Measurements from ENCODE around the gene GLI2. TPM values are rescaled to one million over a fixed set of nuclear protein-coding genes. Genes with fewer than 3 reads are reported as not detected.

The GLI2 gene
- polyA plus RNA-seq, 4 donors = 1.2 to 3.6 TPM; not detected in 2

- Histone ChIP-seq H3K36me3 (ENCODE audit: control insufficient read depth in 3 of 3, insufficient read depth in 2 of 3, low read depth in 1 of 3, low read length in 3 of 3) (peaks cover 0 to 2% (median 0%) of the 10 kb centered on the region in 3 donors), H3K27me3 (ENCODE audit: control insufficient read depth in 3 of 3, insufficient read depth in 3 of 3, low read length in 3 of 3) (peaks cover 0 to 1% (median 0%) of the 10 kb centered on the region in 3 donors), H3K4me3 (ENCODE audit: low read depth in 1 of 3, low read length in 3 of 3) (no peak overlapping the region), H3K27ac (ENCODE audit: low read depth in 1 of 3, low read length in 2 of 3) (no peak overlapping the region), H3K4me1 (ENCODE audit: control insufficient read depth in 3 of 3, insufficient read depth in 2 of 3, low read depth in 1 of 3, low read length in 2 of 3) (peaks cover 0 to 31% (median 0%) of the 10 kb centered on the region in 3 donors), H3K9me3 (ENCODE audit: control insufficient read depth in 2 of 2, insufficient read depth in 1 of 2, low read depth in 1 of 2, low read length in 1 of 2) (no peaks in the 10 kb centered on the region)
- DNase-seq = no peak
- 80 to 82% (median 82%) methylated on average over 8 of the region's 8 CpGs for WGBS, 3 donors
- FAIRE-seq = no peak
Measured at GRCh38 chr2:120760446-120761135, 24.9 kb downstream of the GLI2 start.

GRCh38 chr2:120761164-120761861 lies 25.6 kb downstream of the GLI2 start:
- Histone ChIP-seq H3K4me3 (ENCODE audit: low read depth in 1 of 3, low read length in 3 of 3) (no peak overlapping the region), H3K27me3 (ENCODE audit: control insufficient read depth in 3 of 3, insufficient read depth in 3 of 3, low read length in 3 of 3) (peaks cover 0 to 1% (median 0%) of the 10 kb centered on the region in 3 donors), H3K36me3 (ENCODE audit: control insufficient read depth in 3 of 3, insufficient read depth in 2 of 3, low read depth in 1 of 3, low read length in 3 of 3) (peaks cover 0 to 2% (median 0%) of the 10 kb centered on the region in 3 donors), H3K27ac (ENCODE audit: low read depth in 1 of 3, low read length in 2 of 3) (no peak overlapping the region), H3K9me3 (ENCODE audit: control insufficient read depth in 2 of 2, insufficient read depth in 1 of 2, low read depth in 1 of 2, low read length in 1 of 2) (no peaks in the 10 kb centered on the region), H3K4me1 (ENCODE audit: control insufficient read depth in 3 of 3, insufficient read depth in 2 of 3, low read depth in 1 of 3, low read length in 2 of 3) (peaks cover 0 to 34% (median 0%) of the 10 kb centered on the region in 3 donors)
- DNase-seq (no peak), FAIRE-seq (no peak)
- 58 to 65% (median 63%) methylated on average over 8 of the region's 8 CpGs for WGBS, 3 donors

- H3K4me3 ChIP-seq (ENCODE audit: low read depth in 1 of 3, low read length in 3 of 3) = no peak overlapping the region
- no peak overlapping the region for H3K27ac ChIP-seq (ENCODE audit: low read depth in 1 of 3, low read length in 2 of 3)
- H3K36me3 ChIP-seq (ENCODE audit: control insufficient read depth in 3 of 3, insufficient read depth in 2 of 3, low read depth in 1 of 3, low read length in 3 of 3) = peaks cover 0 to 2% (median 0%) of the 10 kb centered on the region in 3 donors
- H3K27me3 ChIP-seq (ENCODE audit: control insufficient read depth in 3 of 3, insufficient read depth in 3 of 3, low read length in 3 of 3) = peaks cover 0 to 1% (median 0%) of the 10 kb centered on the region in 3 donors
- FAIRE-seq (no peak), DNase-seq (no peak)
- 86 to 100% (median 92%) methylated on average over 5 of the region's 5 CpGs for WGBS, 3 donors
- H3K4me1 ChIP-seq (ENCODE audit: control insufficient read depth in 3 of 3, insufficient read depth in 2 of 3, low read depth in 1 of 3, low read length in 2 of 3) = peaks cover 0 to 34% (median 0%) of the 10 kb centered on the region in 3 donors
- H3K9me3 ChIP-seq (ENCODE audit: control insufficient read depth in 2 of 2, insufficient read depth in 1 of 2, low read depth in 1 of 2, low read length in 1 of 2) = no peaks in the 10 kb centered on the region
Measured at GRCh38 chr2:120761911-120762310, 26.2 kb downstream of the GLI2 start.

GRCh38 chr2:120762341-120763061 lies 26.8 kb downstream of the GLI2 start:
- WGBS, 3 donors = 83 to 92% (median 88%) methylated on average over 15 of the region's 15 CpGs
- DNase-seq (no peak), FAIRE-seq (no peak)
- Histone ChIP-seq H3K27me3 (ENCODE audit: control insufficient read depth in 3 of 3, insufficient read depth in 3 of 3, low read length in 3 of 3) (peaks cover 0 to 1% (median 0%) of the 10 kb centered on the region in 3 donors), H3K9me3 (ENCODE audit: control insufficient read depth in 2 of 2, insufficient read depth in 1 of 2, low read depth in 1 of 2, low read length in 1 of 2) (no peaks in the 10 kb centered on the region), H3K4me1 (ENCODE audit: control insufficient read depth in 3 of 3, insufficient read depth in 2 of 3, low read depth in 1 of 3, low read length in 2 of 3) (peaks cover 0 to 31% (median 0%) of the 10 kb centered on the region in 3 donors), H3K36me3 (ENCODE audit: control insufficient read depth in 3 of 3, insufficient read depth in 2 of 3, low read depth in 1 of 3, low read length in 3 of 3) (peaks cover 0 to 2% (median 0%) of the 10 kb centered on the region in 3 donors), H3K4me3 (ENCODE audit: low read depth in 1 of 3, low read length in 3 of 3) (no peak overlapping the region), H3K27ac (ENCODE audit: low read depth in 1 of 3, low read length in 2 of 3) (no peak overlapping the region)

- Histone ChIP-seq H3K4me3 (ENCODE audit: low read depth in 1 of 3, low read length in 3 of 3) (no peak overlapping the region), H3K27me3 (ENCODE audit: control insufficient read depth in 3 of 3, insufficient read depth in 3 of 3, low read length in 3 of 3) (peaks cover 0 to 1% (median 0%) of the 10 kb centered on the region in 3 donors), H3K9me3 (ENCODE audit: control insufficient read depth in 2 of 2, insufficient read depth in 1 of 2, low read depth in 1 of 2, low read length in 1 of 2) (no peaks in the 10 kb centered on the region), H3K36me3 (ENCODE audit: control insufficient read depth in 3 of 3, insufficient read depth in 2 of 3, low read depth in 1 of 3, low read length in 3 of 3) (peaks cover 0 to 2% (median 0%) of the 10 kb centered on the region in 3 donors), H3K27ac (ENCODE audit: low read depth in 1 of 3, low read length in 2 of 3) (no peak overlapping the region), H3K4me1 (ENCODE audit: control insufficient read depth in 3 of 3, insufficient read depth in 2 of 3, low read depth in 1 of 3, low read length in 2 of 3) (peaks cover 0 to 21% (median 0%) of the 10 kb centered on the region in 3 donors)
- WGBS, 3 donors = 17 to 50% (median 45%) methylated on average over 8 of the region's 8 CpGs
- FAIRE-seq (no peak), DNase-seq (peak; percentile 32 to 59)
Measured at GRCh38 chr2:120763508-120763907, 27.8 kb downstream of the GLI2 start.

GRCh38 chr2:120763931-120764330 lies 28.3 kb downstream of the GLI2 start:
- no peak for DNase-seq
- H3K4me1 ChIP-seq (ENCODE audit: control insufficient read depth in 3 of 3, insufficient read depth in 2 of 3, low read depth in 1 of 3, low read length in 2 of 3) = peaks cover 0 to 17% (median 0%) of the 10 kb centered on the region in 3 donors
- no peak overlapping the region for H3K27ac ChIP-seq (ENCODE audit: low read depth in 1 of 3, low read length in 2 of 3)
- H3K36me3 ChIP-seq (ENCODE audit: control insufficient read depth in 3 of 3, insufficient read depth in 2 of 3, low read depth in 1 of 3, low read length in 3 of 3) = peaks cover 0 to 2% (median 0%) of the 10 kb centered on the region in 3 donors
- FAIRE-seq = no peak
- no peak overlapping the region for H3K4me3 ChIP-seq (ENCODE audit: low read depth in 1 of 3, low read length in 3 of 3)
- no peaks in the 10 kb centered on the region for H3K9me3 ChIP-seq (ENCODE audit: control insufficient read depth in 2 of 2, insufficient read depth in 1 of 2, low read depth in 1 of 2, low read length in 1 of 2)
- H3K27me3 ChIP-seq (ENCODE audit: control insufficient read depth in 3 of 3, insufficient read depth in 3 of 3, low read length in 3 of 3) = peaks cover 0 to 1% (median 0%) of the 10 kb centered on the region in 3 donors
- WGBS, 3 donors = 75 to 91% (median 88%) methylated on average over 10 of the region's 10 CpGs

GRCh38 chr2:120764492-120764891 lies 28.8 kb downstream of the GLI2 start:
- no peak for FAIRE-seq
- no peaks in the 10 kb centered on the region for H3K9me3 ChIP-seq (ENCODE audit: control insufficient read depth in 2 of 2, insufficient read depth in 1 of 2, low read depth in 1 of 2, low read length in 1 of 2)
- H3K27me3 ChIP-seq (ENCODE audit: control insufficient read depth in 3 of 3, insufficient read depth in 3 of 3, low read length in 3 of 3) = peaks cover 0 to 1% (median 0%) of the 10 kb centered on the region in 3 donors
- WGBS, 3 donors = 80 to 93% (median 86%) methylated on average over 6 of the region's 6 CpGs
- peaks cover 0 to 13% (median 0%) of the 10 kb centered on the region in 3 donors for H3K4me1 ChIP-seq (ENCODE audit: control insufficient read depth in 3 of 3, insufficient read depth in 2 of 3, low read depth in 1 of 3, low read length in 2 of 3)
- H3K36me3 ChIP-seq (ENCODE audit: control insufficient read depth in 3 of 3, insufficient read depth in 2 of 3, low read depth in 1 of 3, low read length in 3 of 3) = peaks cover 0 to 2% (median 0%) of the 10 kb centered on the region in 3 donors
- no peak overlapping the region for H3K4me3 ChIP-seq (ENCODE audit: low read depth in 1 of 3, low read length in 3 of 3)
- H3K27ac ChIP-seq (ENCODE audit: low read depth in 1 of 3, low read length in 2 of 3) = peak overlapping the region in 1 of 3 donors; percentile 71
- DNase-seq = no peak
